Thoracic aorta (tissue), 2 donors: Measurements from ENCODE around the gene CFAP298. TPM values are rescaled to one million over a fixed set of nuclear protein-coding genes. Genes with fewer than 3 reads are reported as not detected.
A peak's percentile ranks its signal among the peaks of the same experiment; 100 is the strongest.
"Not testable (repeated sequence)": the region's sequence is repeated elsewhere in the genome, so short reads cannot be mapped to it uniquely, and the experiment has no call there.

Source experiments
- ATAC-seq: fragments of 150-250 bp; one replicate; pipeline ENCODE4 v1.8.0; 2017; ENCODE audit warnings: low read depth; ENCODE audit not compliant: insufficient number of reproducible peaks, low FRiP score
- DNase-seq: peaks from one replicate; pipeline ENCODE4 v3.0.0-alpha.2; 2020; ENCODE audit warnings: low spot score
- H3K27ac ChIP-seq, 2 donors: fragments of 200-600 bp; sonication (generic); 1 replicate in 1 of 2; 2 replicates in 1 of 2; pipeline ENCODE4 v1.5.1; 2016; ENCODE audit warnings: mild to moderate bottlenecking in 2 of 2, moderate library complexity in 2 of 2
- H3K27me3 ChIP-seq: fragments of 200-600 bp; sonication (generic); replicated peaks from 2 replicates; pipeline ENCODE4 v1.6.0; 2016; ENCODE audit warnings: mild to moderate bottlenecking; ENCODE audit not compliant: insufficient read depth
- H3K36me3 ChIP-seq: fragments of 200-600 bp; sonication (generic); one replicate; pipeline ENCODE4 v1.5.1; 2016
- H3K4me1 ChIP-seq, 2 donors: fragments of 200-600 bp; sonication (generic); 1 replicate in 1 of 2; 2 replicates in 1 of 2; pipeline versions ENCODE4 v1.5.1 to v1.6.0; 2016; ENCODE audit warnings: low read depth in 2 of 2, mild to moderate bottlenecking in 1 of 2; ENCODE audit not compliant: control insufficient read depth in 1 of 2
- H3K4me3 ChIP-seq: fragments of 200-600 bp; sonication (generic); 2 replicates; pipeline ENCODE4 v1.5.1; 2016; ENCODE audit warnings: mild to moderate bottlenecking
- H3K9me3 ChIP-seq: fragments of 200-600 bp; sonication (generic); 2 replicates; pipeline ENCODE4 v1.5.1; 2016
- total RNA-seq, 2 donors: library from RNA; depleted of rRNA; stranded (reverse); fragments of >200 nt; gene quantifications; one replicate each; pipeline versions ENCODE4 v1.1.0 to v1.2.3, GENCODE V29; 2016
- TF ChIP-seq, protein P1 (sequence below): fragments of 200-600 bp; sonication (generic); IDR thresholded peaks from one replicate; pipeline ENCODE4 v1.5.1; 2019; ENCODE audit warnings: antibody characterized with exemption

The CFAP298 gene
- total RNA-seq, 2 donors from 2014 or later = 22.7 to 31.4 TPM

DNA sequence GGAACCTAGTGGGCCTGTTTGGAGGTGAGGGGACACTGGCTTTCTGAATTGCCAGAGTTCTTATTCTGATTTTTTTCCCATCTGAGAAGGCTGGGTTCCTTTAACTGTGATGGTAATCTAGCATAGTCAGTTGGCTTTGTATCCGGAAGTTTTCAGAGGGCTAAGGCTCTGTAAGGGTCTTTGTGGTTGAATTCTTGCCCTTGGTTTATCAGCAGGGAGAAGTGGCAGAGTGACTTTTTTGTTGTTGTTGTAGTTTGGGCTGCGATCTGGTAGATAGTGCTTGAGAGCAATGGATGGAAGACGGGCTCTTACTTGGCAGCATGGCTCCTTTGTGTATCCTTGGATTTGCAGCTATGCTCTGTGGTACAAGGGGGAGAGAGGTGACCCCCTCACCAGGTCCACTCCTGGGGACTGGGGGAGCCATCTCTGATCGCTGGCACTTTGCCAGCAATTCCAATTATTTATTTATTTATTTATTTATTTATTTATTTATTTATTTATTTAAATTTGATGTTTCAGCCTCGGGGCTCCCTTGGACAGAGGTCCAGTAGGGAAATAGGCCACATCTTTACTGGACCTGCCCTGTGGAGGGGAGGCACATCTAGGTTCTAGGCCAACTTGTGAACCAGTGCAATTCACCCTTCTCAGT, 45.3 kb downstream of the CFAP298 start:
- ATAC-seq (no peak), DNase-seq (no peak)
- Histone ChIP-seq H3K27ac (peak overlapping the region; percentile 54 to 67), H3K36me3 (no peaks in the 10 kb centered on the region), H3K9me3 (no peaks in the 10 kb centered on the region), H3K27me3 (no peaks in the 10 kb centered on the region), H3K4me3 (no peak overlapping the region), H3K4me1 (peaks cover 14 to 49% of the 10 kb centered on the region in 2 donors)
- TF ChIP-seq, protein P1, sequence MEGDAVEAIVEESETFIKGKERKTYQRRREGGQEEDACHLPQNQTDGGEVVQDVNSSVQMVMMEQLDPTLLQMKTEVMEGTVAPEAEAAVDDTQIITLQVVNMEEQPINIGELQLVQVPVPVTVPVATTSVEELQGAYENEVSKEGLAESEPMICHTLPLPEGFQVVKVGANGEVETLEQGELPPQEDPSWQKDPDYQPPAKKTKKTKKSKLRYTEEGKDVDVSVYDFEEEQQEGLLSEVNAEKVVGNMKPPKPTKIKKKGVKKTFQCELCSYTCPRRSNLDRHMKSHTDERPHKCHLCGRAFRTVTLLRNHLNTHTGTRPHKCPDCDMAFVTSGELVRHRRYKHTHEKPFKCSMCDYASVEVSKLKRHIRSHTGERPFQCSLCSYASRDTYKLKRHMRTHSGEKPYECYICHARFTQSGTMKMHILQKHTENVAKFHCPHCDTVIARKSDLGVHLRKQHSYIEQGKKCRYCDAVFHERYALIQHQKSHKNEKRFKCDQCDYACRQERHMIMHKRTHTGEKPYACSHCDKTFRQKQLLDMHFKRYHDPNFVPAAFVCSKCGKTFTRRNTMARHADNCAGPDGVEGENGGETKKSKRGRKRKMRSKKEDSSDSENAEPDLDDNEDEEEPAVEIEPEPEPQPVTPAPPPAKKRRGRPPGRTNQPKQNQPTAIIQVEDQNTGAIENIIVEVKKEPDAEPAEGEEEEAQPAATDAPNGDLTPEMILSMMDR = no peak

DNA sequence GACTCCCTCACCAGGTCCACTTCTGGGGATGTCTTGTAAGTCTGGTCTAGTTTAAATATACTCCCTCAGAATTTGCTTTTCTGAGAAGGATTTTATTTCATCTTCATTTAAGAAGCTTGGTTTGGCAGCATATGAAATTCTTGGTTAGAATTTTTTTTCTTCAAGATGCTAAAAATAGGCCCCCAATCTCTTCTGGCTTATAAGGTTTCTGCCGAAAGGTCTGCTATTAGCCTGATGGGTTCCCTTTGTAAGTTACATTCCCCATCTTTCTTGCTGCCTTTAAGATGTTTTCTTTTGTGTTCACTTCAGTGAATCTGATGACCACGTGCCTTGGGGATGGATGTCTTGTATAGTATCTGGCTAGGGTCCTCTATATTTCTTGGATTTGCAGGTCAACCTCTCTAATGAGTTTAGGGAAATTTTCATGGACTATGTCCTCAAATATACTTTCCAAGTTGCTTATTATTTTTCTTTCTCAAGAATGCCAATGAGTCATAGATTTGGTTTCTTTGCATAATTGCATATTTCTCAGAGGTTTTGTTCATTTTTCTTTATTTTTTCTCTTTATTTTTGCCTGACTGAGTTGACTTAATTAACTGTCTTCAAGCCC, 46.2 kb downstream of the CFAP298 start:
- Histone ChIP-seq H3K4me3 (no peak overlapping the region), H3K36me3 (no peaks in the 10 kb centered on the region), H3K27me3 (no peaks in the 10 kb centered on the region), H3K9me3 (no peaks in the 10 kb centered on the region), H3K27ac (peak overlapping the region; percentile 54 to 67), H3K4me1 (peaks cover 14 to 52% of the 10 kb centered on the region in 2 donors)
- TF ChIP-seq, protein P1 = no peak
- ATAC-seq = no peak
- DNase-seq = no peak

DNA sequence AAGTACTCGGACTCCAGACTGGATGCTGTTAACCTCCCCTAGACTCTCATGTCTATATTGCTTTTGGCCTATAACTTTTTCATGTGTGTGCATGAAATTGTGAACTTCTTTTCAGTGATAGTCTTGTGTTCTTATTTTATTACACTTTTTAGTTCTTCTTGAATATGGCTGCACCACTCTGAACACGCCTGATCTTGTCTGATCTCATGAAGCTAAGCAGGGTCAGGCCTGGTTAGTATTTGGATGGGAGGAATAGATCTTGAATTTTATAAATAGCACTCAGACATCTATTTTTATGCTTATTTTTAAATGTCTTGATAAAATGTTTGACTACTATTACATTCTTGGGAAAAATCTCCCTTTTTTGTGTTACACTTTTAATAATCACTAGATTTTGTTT, 49.3 kb downstream of the CFAP298 start:
- no peak for DNase-seq
- no peak for ATAC-seq
- Histone ChIP-seq H3K27ac (peak overlapping the region; percentile 62 to 82), H3K4me1 (peaks cover 9 to 41% of the 10 kb centered on the region in 2 donors), H3K36me3 (no peaks in the 10 kb centered on the region), H3K9me3 (no peaks in the 10 kb centered on the region), H3K27me3 (no peaks in the 10 kb centered on the region), H3K4me3 (no peak overlapping the region)
- TF ChIP-seq, protein P1 = no peak

DNA sequence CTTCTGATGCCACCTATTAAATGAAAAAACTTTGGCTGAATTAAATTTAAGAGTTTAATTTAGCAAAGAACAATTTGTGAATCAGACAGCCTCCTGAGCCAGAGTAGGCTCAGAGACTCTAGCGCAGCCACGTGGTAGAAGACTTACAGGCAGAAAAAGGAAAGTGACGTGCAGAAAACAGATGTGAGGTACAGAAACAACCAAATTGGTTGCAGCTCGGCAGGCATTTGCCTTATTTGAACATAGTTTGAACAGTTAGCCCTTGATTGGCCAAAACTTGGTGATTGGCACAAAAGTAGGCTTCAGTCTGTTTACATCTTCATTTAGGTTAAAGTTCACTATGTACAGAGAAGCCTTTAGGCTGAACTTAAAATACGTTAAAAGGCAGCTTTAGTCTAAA, 49.8 kb downstream of the CFAP298 start:
- Histone ChIP-seq H3K27ac (peak overlapping the region; percentile 62 to 82), H3K4me3 (no peak overlapping the region), H3K27me3 (no peaks in the 10 kb centered on the region), H3K36me3 (no peaks in the 10 kb centered on the region), H3K9me3 (no peaks in the 10 kb centered on the region), H3K4me1 (peaks cover 9 to 36% of the 10 kb centered on the region in 2 donors)
- TF ChIP-seq, protein P1 = peak; percentile 32
- peak; percentile 19 for DNase-seq
- ATAC-seq = peak; percentile 75

DNA sequence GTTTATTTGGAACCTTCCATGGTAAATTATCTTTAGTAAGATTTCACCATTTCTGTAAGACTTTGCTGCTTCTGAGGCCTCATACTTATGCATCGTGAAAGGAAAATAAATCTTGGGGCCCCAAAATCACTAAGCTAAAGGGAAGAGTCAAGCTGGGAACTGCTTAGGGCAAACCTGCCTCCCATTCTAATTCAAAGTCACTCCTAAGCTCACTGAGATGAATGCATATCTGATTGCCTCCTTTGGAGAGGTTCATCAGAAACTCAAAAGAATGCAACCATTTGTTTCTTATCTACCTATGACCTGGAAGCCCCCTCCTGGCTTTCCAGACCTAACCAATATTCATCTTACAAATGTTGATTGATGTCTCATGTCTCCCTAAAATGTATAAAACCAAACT, 50.7 kb downstream of the CFAP298 start:
- H3K36me3 ChIP-seq, H3K4me3 ChIP-seq, H3K9me3 ChIP-seq, ATAC-seq, H3K27me3 ChIP-seq, DNase-seq: not testable (repeated sequence)
- Histone ChIP-seq H3K27ac (peak overlapping the region; percentile 62 to 82), H3K4me1 (peaks cover 6 to 31% of the 10 kb centered on the region in 2 donors)
